NCI-H1092 (cell line): ENCODE results near the gene CNTNAP2.
"Not testable (repeated sequence)": the region's sequence is repeated elsewhere in the genome, so short reads cannot be mapped to it uniquely, and the experiment has no call there.

ENCODE experiments used
- DNase-seq: peaks from one replicate; lab custom pipeline; 2025; lab: John Stamatoyannopoulos, UW

CNTNAP2 gene

GRCh38 chr7:148442933-148443332, 2326.3 kb downstream of the CNTNAP2 start:
- DNase-seq, result no peak

- DNase-seq, result no peak
Observed at GRCh38 chr7:148445260-148446044, 2328.9 kb downstream of the CNTNAP2 start.

DNA sequence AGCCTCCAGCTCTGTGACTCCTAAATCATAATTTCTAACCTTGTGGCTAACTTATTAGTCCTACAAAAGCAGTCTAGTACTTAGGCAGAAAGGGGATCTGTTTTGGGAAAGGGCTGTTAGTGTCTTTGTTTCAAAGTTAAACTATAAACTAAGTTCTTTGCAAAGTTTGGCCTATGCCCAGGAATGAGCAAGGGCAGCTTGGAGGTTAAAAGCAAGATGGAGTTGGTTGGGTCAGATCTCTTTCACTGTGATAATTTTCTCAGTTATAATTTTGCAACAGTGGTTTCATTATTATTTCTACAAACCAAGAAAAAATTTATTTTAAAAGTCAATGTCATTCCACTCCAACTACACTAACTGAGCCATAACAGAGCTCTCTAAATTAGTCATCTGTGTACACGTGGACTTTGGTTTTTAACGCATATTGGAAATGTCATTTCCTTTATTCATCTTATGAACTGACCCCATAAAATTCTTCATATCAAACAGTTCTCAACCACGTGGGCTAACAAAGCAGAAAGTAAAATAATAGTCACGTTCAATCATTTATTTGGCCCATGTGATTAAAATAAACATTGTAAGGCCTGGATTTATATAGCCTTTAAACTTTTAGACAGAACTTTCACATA, 2330.7 kb downstream of the CNTNAP2 start:
- DNase-seq, result no peak

DNA sequence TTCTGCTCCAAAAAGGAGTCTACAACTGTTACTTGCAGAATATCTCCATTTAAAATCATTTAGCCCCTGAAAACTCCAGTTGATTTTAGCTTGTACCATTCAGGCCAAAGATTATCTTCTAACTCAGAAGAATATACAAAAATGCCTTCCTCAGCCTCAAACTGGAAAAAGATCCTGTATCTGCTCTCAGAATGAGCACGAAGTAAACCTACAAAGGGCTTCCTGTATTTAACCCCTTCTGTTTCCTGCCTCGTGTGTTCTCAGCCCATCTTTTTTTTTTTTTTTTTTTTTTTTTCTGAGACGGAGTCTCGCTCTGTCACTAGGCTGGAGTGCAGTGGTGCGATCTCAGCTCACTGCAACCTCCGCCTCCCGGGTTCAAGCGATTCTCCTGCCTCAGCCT, 2334.9 kb downstream of the CNTNAP2 start:
- DNase-seq, result not testable (repeated sequence)

- no peak for DNase-seq
Observed at GRCh38 chr7:148456351-148456750, 2339.8 kb downstream of the CNTNAP2 start.

GRCh38 chr7:148457310-148457921, 2340.8 kb downstream of the CNTNAP2 start:
- DNase-seq, result no peak

DNA sequence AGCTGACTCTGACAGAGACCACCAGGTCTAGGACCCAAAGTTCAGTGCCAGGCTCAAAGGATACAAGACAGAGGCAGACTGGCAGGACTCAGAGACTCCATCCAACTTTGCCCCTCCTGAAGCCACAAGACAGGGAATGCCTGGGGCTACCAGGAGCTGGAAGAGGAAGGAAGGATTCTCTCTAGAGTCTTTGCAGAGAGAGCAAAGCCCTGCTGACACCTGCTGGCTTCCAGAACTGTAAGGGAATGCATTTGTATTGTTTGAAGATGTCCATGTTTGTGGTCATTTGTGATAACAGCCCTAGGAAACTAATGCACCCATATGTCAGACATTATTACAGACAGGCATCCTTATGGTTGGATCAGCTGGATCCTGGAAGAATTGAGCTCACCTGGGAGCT, 2341.7 kb downstream of the CNTNAP2 start:
- no peak for DNase-seq

DNA sequence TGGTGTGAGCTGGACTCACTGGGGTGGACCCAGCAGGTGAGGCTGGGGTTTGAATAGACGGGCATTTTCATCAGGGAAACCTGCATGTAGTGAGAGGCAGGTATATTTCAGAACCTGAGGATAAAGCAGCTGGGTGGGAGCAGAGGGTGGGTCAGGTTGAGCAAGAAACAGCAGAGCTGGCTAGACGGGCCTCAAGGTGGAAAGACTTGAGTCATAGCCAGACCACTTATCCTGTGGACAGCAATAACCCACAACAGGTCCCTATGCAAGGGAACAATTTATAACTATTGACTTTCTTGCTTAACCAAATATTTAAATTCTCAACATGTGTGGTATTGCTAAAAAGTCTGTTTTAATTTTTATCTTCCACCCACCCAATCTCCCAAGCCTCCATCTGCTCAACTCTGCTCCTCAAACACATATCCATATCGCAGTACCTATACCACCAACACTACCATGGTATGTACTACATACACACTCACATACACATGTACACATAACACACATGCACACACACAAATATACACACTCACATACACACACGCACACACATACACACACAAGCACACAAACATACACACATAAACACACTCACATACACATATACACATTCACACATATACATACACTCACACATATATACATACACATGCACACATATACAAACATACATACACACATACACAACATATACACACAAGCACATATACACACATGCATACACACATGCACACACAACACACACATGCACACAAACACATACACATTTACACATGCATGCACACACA, 2345.0 kb downstream of the CNTNAP2 start:
- no peak for DNase-seq

- not testable (repeated sequence) for DNase-seq
Observed at GRCh38 chr7:148462774-148463173, 2346.2 kb downstream of the CNTNAP2 start.

DNA sequence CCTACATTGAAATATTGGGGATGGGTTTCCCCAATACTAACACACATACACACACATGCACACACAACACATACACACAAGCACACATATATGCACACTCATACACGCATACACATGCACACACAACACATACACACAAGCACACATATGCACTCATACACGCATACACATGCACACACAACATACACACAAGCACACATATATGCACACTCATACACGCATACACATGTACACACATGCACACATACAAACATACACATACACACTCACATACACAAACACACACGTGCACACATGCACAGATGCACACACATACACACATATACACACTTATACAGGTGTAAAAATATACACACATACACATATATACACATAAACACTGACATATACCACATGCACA, 2346.6 kb downstream of the CNTNAP2 start:
- DNase-seq, result no peak

GRCh38 chr7:148464947-148465346, 2348.3 kb downstream of the CNTNAP2 start:
- DNase-seq, result no peak

- DNase-seq, result not testable (repeated sequence)
Observed at GRCh38 chr7:148465441-148465840, 2348.8 kb downstream of the CNTNAP2 start.

DNA sequence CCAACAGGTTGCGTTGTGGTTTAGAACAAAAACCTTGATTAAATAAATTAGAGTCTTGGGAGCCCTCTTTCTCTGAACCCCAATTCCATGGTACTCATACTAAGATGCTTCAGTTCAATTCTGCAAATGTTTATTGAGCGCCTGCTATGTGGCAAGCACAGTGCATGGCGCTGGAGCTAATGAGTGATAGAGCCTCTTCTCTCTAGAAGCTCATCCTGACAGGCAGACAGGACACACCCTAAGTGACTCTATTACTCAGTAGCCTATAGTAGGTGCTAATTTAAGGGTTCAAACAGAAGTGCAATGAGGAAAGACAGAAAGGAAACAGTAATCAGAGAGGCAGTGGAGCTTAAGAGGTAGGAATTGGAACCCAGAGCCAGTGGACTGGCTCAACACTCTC, 2349.5 kb downstream of the CNTNAP2 start:
- no peak for DNase-seq

DNA sequence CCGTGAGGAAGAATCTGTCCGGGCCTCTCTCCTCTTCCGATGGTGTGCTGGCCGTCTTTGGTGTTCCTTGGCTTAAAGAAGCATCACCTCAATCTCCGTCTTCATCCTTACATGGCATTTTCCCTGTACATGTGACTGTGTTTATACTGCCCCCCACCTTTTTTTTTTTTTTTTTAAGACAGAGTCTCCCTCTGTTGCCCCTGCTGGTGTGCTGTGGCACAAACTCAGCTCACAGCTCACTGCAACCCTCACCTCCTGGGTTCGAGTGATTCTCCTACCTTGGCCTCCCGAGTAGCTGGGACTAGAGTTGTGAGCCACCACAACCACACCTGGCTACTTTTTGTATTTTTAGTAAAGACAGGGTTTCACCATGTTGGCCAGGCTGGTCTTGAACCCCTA, 2352.1 kb downstream of the CNTNAP2 start:
- DNase-seq, result no peak
